ENCODE results near the gene LDB2.

The LDB2 gene

GRCh38 chr4:16590797-16591196 lies 307.6 kb downstream of the LDB2 start:
- in situ Hi-C loops (cut with HindIII; ENCODE audit: low sequenced_read_pairs) = no loop called here
- DNase-seq (ENCODE audit: low read depth, low spot score) = no peak
- TF ChIP-seq CTCF (IDR thresholded peaks at IDR 0.05; ENCODE audit: low read depth, low read length) = no peak
- no peak overlapping the region for H3K4me3 ChIP-seq (ENCODE audit: low read depth, low read length)

GRCh38 chr4:16588651-16589050 lies 309.8 kb downstream of the LDB2 start:
- H3K4me3 ChIP-seq (ENCODE audit: low read depth, low read length) = no peak overlapping the region
- DNase-seq (ENCODE audit: low read depth, low spot score) = no peak
- TF ChIP-seq CTCF (IDR thresholded peaks at IDR 0.05; ENCODE audit: low read depth, low read length) = no peak
- in situ Hi-C loops (cut with HindIII; ENCODE audit: low sequenced_read_pairs) = no loop called here

GRCh38 chr4:16588149-16588548 lies 310.3 kb downstream of the LDB2 start:
- in situ Hi-C loops (cut with HindIII; ENCODE audit: low sequenced_read_pairs) = no loop called here
- no peak overlapping the region for H3K4me3 ChIP-seq (ENCODE audit: low read depth, low read length)
- no peak for DNase-seq (ENCODE audit: low read depth, low spot score)
- no peak for TF ChIP-seq CTCF (IDR thresholded peaks at IDR 0.05; ENCODE audit: low read depth, low read length)

GRCh38 chr4:16585053-16585452 lies 313.4 kb downstream of the LDB2 start:
- no peak for DNase-seq (ENCODE audit: low read depth, low spot score)
- no peak overlapping the region for H3K4me3 ChIP-seq (ENCODE audit: low read depth, low read length)
- in situ Hi-C loops (cut with HindIII; ENCODE audit: low sequenced_read_pairs) = no loop called here
- no peak for TF ChIP-seq CTCF (IDR thresholded peaks at IDR 0.05; ENCODE audit: low read depth, low read length)

- no peak overlapping the region for H3K4me3 ChIP-seq (ENCODE audit: low read depth, low read length)
Measured at GRCh38 chr4:16583764-16584163, 314.7 kb downstream of the LDB2 start.

GRCh38 chr4:16582526-16582925 lies 315.9 kb downstream of the LDB2 start:
- TF ChIP-seq CTCF (IDR thresholded peaks at IDR 0.05; ENCODE audit: low read depth, low read length) = no peak
- in situ Hi-C loops (cut with HindIII; ENCODE audit: low sequenced_read_pairs) = no loop called here
- no peak overlapping the region for H3K4me3 ChIP-seq (ENCODE audit: low read depth, low read length)
- DNase-seq (ENCODE audit: low read depth, low spot score) = no peak

More at GRCh38 chr4:16583764-16584163, 314.7 kb downstream of the LDB2 start:
- in situ Hi-C loops (cut with HindIII; ENCODE audit: low sequenced_read_pairs) = no loop called here
- peak; percentile 54 for DNase-seq (ENCODE audit: low read depth, low spot score)
- TF ChIP-seq CTCF (IDR thresholded peaks at IDR 0.05; ENCODE audit: low read depth, low read length) = no peak

- no peak overlapping the region for H3K4me3 ChIP-seq (ENCODE audit: low read depth, low read length)
- no peak for TF ChIP-seq CTCF (IDR thresholded peaks at IDR 0.05; ENCODE audit: low read depth, low read length)
- in situ Hi-C loops (cut with HindIII; ENCODE audit: low sequenced_read_pairs) = no loop called here
- DNase-seq (ENCODE audit: low read depth, low spot score) = no peak
Measured at GRCh38 chr4:16582036-16582435, 316.4 kb downstream of the LDB2 start.
